ENCODE measurements around the gene ZNF648.

The ZNF648 gene

DNA sequence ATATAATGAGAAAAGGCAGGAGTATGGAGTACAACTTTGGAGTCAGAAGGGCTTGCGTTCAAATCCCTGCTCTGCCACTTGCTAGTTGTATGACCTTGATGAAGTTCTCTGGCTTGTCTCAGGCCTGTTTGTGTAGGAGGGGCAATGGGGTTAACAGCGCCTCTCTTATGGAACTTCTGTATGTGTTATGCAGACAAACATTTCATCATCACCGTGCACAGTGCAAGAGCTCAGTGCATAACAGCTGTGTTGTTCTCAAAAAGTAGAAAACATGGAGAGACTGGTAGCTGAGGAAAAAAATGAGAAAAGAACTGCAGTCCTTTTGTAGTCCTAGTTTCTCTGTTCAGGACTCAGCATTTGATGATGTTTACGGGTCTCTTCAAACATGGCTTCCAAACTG lies 10.4 kb upstream of the ZNF648 start:
- Histone ChIP-seq H3K27me3 (peaks cover 0 to 14% of the 10 kb centered on the region in 2 donors), H3K4me1 (no peaks in the 10 kb centered on the region), H3K4me3 (no peak overlapping the region), H3K9me3 (no peaks in the 10 kb centered on the region), H3K27ac (no peak overlapping the region), H3K36me3 (no peaks in the 10 kb centered on the region)
- intact Hi-C loops (cut with DNase I; ENCODE audit: low total_unique reads), result no loop called here
- TF ChIP-seq, protein P1, sequence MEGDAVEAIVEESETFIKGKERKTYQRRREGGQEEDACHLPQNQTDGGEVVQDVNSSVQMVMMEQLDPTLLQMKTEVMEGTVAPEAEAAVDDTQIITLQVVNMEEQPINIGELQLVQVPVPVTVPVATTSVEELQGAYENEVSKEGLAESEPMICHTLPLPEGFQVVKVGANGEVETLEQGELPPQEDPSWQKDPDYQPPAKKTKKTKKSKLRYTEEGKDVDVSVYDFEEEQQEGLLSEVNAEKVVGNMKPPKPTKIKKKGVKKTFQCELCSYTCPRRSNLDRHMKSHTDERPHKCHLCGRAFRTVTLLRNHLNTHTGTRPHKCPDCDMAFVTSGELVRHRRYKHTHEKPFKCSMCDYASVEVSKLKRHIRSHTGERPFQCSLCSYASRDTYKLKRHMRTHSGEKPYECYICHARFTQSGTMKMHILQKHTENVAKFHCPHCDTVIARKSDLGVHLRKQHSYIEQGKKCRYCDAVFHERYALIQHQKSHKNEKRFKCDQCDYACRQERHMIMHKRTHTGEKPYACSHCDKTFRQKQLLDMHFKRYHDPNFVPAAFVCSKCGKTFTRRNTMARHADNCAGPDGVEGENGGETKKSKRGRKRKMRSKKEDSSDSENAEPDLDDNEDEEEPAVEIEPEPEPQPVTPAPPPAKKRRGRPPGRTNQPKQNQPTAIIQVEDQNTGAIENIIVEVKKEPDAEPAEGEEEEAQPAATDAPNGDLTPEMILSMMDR (IDR thresholded peaks at IDR 0.05), result no peak
- no peak for DNase-seq

DNA sequence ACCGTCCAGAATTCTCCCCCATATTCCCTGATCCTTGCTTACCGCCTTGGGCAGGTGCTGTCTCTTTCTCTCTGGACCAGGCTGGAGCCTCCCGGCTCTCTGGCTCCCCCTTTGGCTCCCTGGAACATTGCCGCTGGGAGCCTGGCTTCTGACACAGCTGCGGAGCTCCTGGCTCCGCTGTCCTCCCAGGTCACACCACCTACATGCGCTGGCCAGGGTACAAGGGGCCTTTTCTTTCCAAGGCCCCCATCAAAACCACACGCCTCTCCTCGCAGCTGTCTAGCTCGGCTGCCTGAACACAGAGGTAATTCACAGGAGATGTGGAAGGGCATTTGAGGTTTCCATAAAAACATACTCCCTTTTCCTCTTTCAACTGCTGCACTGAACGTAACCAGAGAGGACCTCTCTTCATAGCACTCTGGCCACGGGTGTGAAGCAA lies 7.5 kb upstream of the ZNF648 start:
- Histone ChIP-seq H3K4me3 (no peak overlapping the region), H3K36me3 (no peaks in the 10 kb centered on the region), H3K27me3 (peaks cover 0 to 16% of the 10 kb centered on the region in 2 donors), H3K9me3 (no peaks in the 10 kb centered on the region), H3K4me1 (no peaks in the 10 kb centered on the region), H3K27ac (no peak overlapping the region)
- DNase-seq, result no peak
- intact Hi-C loops (cut with DNase I; ENCODE audit: low total_unique reads), result no loop called here
- TF ChIP-seq, protein P1 (IDR thresholded peaks at IDR 0.05), result peak; percentile 39 to 72

DNA sequence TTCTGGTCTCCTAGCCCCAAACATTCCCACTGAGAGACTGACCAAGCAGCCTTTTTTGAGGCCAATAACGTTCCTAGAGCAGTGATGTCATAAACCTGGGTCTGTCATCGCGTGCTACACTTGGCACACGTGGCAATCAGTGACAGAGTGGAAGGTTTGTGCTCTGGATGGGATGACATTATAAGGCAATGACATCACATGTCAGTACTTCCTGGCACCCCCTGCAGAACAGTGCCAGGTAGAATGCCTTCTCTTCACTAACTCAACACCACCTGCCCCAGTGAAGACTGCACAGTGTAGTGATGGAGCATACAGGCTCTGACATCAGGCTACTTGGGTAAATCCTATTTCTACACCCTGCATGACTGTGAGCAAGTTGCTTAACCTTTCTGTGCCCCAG lies 5.4 kb upstream of the ZNF648 start:
- Histone ChIP-seq H3K27me3 (peaks cover 0 to 14% of the 10 kb centered on the region in 2 donors), H3K36me3 (no peaks in the 10 kb centered on the region), H3K9me3 (no peaks in the 10 kb centered on the region), H3K4me1 (no peaks in the 10 kb centered on the region), H3K4me3 (no peak overlapping the region), H3K27ac (no peak overlapping the region)
- no peak for DNase-seq
- intact Hi-C loops (cut with DNase I; ENCODE audit: low total_unique reads), result no loop called here
- TF ChIP-seq, protein P1 (IDR thresholded peaks at IDR 0.05), result no peak

DNA sequence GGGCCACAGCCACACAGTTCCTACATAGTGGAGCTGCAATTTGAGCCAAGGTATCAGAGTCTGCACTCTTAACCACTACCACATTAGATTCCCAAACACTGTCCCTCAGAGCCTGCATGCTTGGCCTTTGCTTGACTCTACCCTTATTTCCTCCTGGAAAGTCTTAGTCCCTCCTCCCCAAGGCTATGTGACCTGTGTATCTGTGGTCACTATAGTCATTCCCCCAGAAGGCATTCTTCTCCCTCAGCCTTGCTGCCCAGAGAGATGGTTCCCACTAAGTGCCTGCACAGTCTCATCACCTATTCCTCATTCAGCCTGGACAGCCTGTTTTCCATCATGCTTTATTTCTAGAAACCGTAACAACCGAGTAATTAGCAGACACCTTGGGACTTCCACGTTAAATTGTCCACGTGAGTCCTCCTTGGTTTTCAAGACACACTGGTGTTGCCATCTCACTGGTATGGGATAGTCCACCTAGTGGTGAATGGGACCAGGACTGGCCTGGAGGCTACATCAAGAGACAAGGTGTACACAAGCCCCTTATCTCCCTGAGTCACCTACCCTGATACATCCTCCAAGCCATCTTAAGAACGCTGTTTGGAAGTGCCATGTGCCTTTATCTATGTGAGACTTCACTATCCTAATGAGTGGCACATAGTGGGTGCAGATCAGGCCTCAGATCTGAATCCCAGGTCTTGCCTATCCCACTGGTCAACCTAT lies 3.8 kb upstream of the ZNF648 start:
- H3K27me3 ChIP-seq, result peaks cover 0 to 17% of the 10 kb centered on the region in 2 donors
- no peak overlapping the region for H3K4me3 ChIP-seq
- DNase-seq, result no peak
- no peak overlapping the region for H3K27ac ChIP-seq
- TF ChIP-seq, protein P1 (IDR thresholded peaks at IDR 0.05), result no peak
- no peaks in the 10 kb centered on the region for H3K9me3 ChIP-seq
- no peaks in the 10 kb centered on the region for H3K36me3 ChIP-seq
- intact Hi-C loops (cut with DNase I; ENCODE audit: low total_unique reads), result no loop called here
- no peaks in the 10 kb centered on the region for H3K4me1 ChIP-seq

DNA sequence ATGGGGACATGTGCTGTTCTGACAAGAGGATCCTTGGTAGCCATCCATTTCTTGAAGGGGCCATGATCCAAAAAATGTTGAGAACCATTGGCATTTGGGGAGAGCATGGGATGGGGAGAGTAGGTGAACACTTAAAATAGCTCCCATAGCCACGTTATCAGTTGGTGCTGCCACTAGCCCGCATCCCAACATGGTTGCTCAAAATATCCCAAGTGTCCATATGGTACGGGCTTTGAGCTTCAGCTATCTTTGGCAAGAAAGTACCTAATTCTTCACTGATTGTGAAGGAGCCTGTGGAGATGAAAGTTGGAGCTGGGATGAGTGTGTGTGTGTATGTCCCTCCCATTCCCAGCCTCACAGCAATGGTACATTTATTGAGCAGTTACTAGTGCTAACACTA lies 3.1 kb upstream of the ZNF648 start:
- H3K4me1 ChIP-seq, result no peaks in the 10 kb centered on the region
- TF ChIP-seq, protein P1 (IDR thresholded peaks at IDR 0.05), result no peak
- H3K9me3 ChIP-seq, result no peaks in the 10 kb centered on the region
- DNase-seq, result no peak
- intact Hi-C loops (cut with DNase I; ENCODE audit: low total_unique reads), result no loop called here
- no peaks in the 10 kb centered on the region for H3K36me3 ChIP-seq
- no peak overlapping the region for H3K27ac ChIP-seq
- H3K4me3 ChIP-seq, result no peak overlapping the region
- H3K27me3 ChIP-seq, result peaks cover 0 to 13% of the 10 kb centered on the region in 2 donors

Data from tibial artery (tissue), 4 donors.